Uterus (tissue), 4 donors: Measurements from ENCODE around the gene RASSF3. TPM values are rescaled to one million over a fixed set of nuclear protein-coding genes. Genes with fewer than 3 reads are reported as not detected.

Experiments used
- DNase-seq, 2 donors: peaks; one replicate each; pipeline ENCODE4 v3.0.0-alpha.2; 2019 to 2020
- H3K27ac ChIP-seq, 2 donors: fragments of 200-600 bp; sonication (generic); 1 replicate in 1 of 2; 2 replicates in 1 of 2; pipeline ENCODE4 v1.5.1; 2016 to 2018
- H3K27me3 ChIP-seq, 2 donors: fragments of 200-600 bp; sonication (generic); one replicate each; pipeline ENCODE4 v1.5.1; 2018 to 2019; ENCODE audit warnings: control low read depth in 1 of 2
- H3K36me3 ChIP-seq, 2 donors: fragments of 200-600 bp; sonication (generic); one replicate each; pipeline ENCODE4 v1.5.1; 2019; ENCODE audit warnings: control low read depth in 1 of 2
- H3K4me1 ChIP-seq, 2 donors: fragments of 200-600 bp; sonication (generic); one replicate each; pipeline ENCODE4 v1.5.1; 2018 to 2019; ENCODE audit warnings: control low read depth in 1 of 2
- H3K4me3 ChIP-seq, 2 donors: fragments of 200-600 bp; sonication (generic); 1 replicate in 1 of 2; 2 replicates in 1 of 2; pipeline ENCODE4 v1.5.1; 2018 to 2019; ENCODE audit warnings: mild to moderate bottlenecking in 1 of 2
- H3K9me3 ChIP-seq, 2 donors: fragments of 200-600 bp; sonication (generic); one replicate each; pipeline ENCODE4 v1.5.1; 2019; ENCODE audit warnings: control low read depth in 1 of 2
- CTCF ChIP-seq, 4 experiments: fragments of 200-600 bp in 2 of 4; fragments of 450-650 bp in 2 of 4; sonication (generic) in 2 of 4; IDR thresholded peaks; one replicate each; pipeline ENCODE4 v1.5.1; 2016 to 2019; ENCODE audit warnings: antibody characterized with exemption in 4 of 4, mild to moderate bottlenecking in 2 of 4, moderate library complexity in 1 of 4
- POLR2A ChIP-seq, 2 donors: fragments of 450-650 bp; IDR thresholded peaks; one replicate each; pipeline ENCODE4 v1.6.1; 2016; ENCODE audit warnings: antibody characterized with exemption in 2 of 2, mild to moderate bottlenecking in 1 of 2, moderate library complexity in 1 of 2
- intact Hi-C: fragments of 100-400 bp; cut with DNase I; formaldehyde crosslinking; loops from one replicate; pipeline ENCODE4 v1.15.1; 2023; ENCODE audit warnings: low total_unique reads
- total RNA-seq, 4 donors: library from RNA; depleted of rRNA in 3 of 4; stranded (reverse); fragments of >200 nt in 3 of 4; gene quantifications; one replicate each; pipeline versions ENCODE4 v1.1.0 to v1.2.4, GENCODE V29; 2014 to 2023
- donor health status: DM: yes; HTN: yes; CAD: no.

The RASSF3 gene
- total RNA-seq, 4 donors from 2014 or later = 17.7 to 64.7 (median 29.2) TPM

- TF ChIP-seq POLR2A (IDR thresholded peaks at IDR 0.05) = no peak
- TF ChIP-seq CTCF (IDR thresholded peaks at IDR 0.05) = no peak
- intact Hi-C loops = no loop called here
- H3K4me1 ChIP-seq = peaks cover 0 to 23% of the 10 kb centered on the region in 2 donors
- H3K36me3 ChIP-seq = no peaks in the 10 kb centered on the region
- no peak overlapping the region for H3K4me3 ChIP-seq
- peak overlapping the region; percentile 79 to 86 for H3K27ac ChIP-seq
- H3K9me3 ChIP-seq = no peaks in the 10 kb centered on the region
- DNase-seq = peak in 1 of 2 donors; percentile 53
- no peaks in the 10 kb centered on the region for H3K27me3 ChIP-seq
Observed at GRCh38 chr12:64673490-64674169, 63.3 kb downstream of the RASSF3 start.

GRCh38 chr12:64674367-64674922 is 64.2 kb downstream of the RASSF3 start:
- DNase-seq = no peak
- Histone ChIP-seq H3K36me3 (no peaks in the 10 kb centered on the region), H3K4me1 (peaks cover 0 to 19% of the 10 kb centered on the region in 2 donors), H3K4me3 (no peak overlapping the region), H3K9me3 (no peaks in the 10 kb centered on the region), H3K27ac (peak overlapping the region; percentile 79 to 86), H3K27me3 (no peaks in the 10 kb centered on the region)
- no peak for TF ChIP-seq CTCF (IDR thresholded peaks at IDR 0.05)
- TF ChIP-seq POLR2A (IDR thresholded peaks at IDR 0.05) = no peak
- intact Hi-C loops = no loop called here

GRCh38 chr12:64675795-64676194 is 65.5 kb downstream of the RASSF3 start:
- no peak for DNase-seq
- H3K36me3 ChIP-seq = no peaks in the 10 kb centered on the region
- no peak overlapping the region for H3K4me3 ChIP-seq
- no peaks in the 10 kb centered on the region for H3K9me3 ChIP-seq
- no peaks in the 10 kb centered on the region for H3K27me3 ChIP-seq
- H3K27ac ChIP-seq = peak overlapping the region; percentile 79 to 83
- TF ChIP-seq CTCF (IDR thresholded peaks at IDR 0.05) = no peak
- TF ChIP-seq POLR2A (IDR thresholded peaks at IDR 0.05) = no peak
- peaks cover 0 to 17% of the 10 kb centered on the region in 2 donors for H3K4me1 ChIP-seq
- intact Hi-C loops = no loop called here

GRCh38 chr12:64678248-64678647 is 68.0 kb downstream of the RASSF3 start:
- no peak for DNase-seq
- TF ChIP-seq POLR2A (IDR thresholded peaks at IDR 0.05) (no peak), CTCF (IDR thresholded peaks at IDR 0.05) (no peak)
- Histone ChIP-seq H3K4me3 (no peak overlapping the region), H3K36me3 (no peaks in the 10 kb centered on the region), H3K9me3 (no peaks in the 10 kb centered on the region), H3K27me3 (no peaks in the 10 kb centered on the region), H3K27ac (peak overlapping the region; percentile 79 to 83), H3K4me1 (peaks cover 12 to 17% of the 10 kb centered on the region in 2 donors)
- intact Hi-C loops = no loop called here

- Histone ChIP-seq H3K4me3 (no peak overlapping the region), H3K4me1 (peaks cover 13 to 17% of the 10 kb centered on the region in 2 donors), H3K9me3 (no peaks in the 10 kb centered on the region), H3K36me3 (no peaks in the 10 kb centered on the region), H3K27me3 (no peaks in the 10 kb centered on the region), H3K27ac (peak overlapping the region; percentile 79 to 83)
- intact Hi-C loops = no loop called here
- TF ChIP-seq CTCF (IDR thresholded peaks at IDR 0.05) (no peak), POLR2A (IDR thresholded peaks at IDR 0.05) (no peak)
- no peak for DNase-seq
Observed at GRCh38 chr12:64678835-64679234, 68.5 kb downstream of the RASSF3 start.
